Endothelial cell of umbilical vein (primary cell): ENCODE data around the gene DGKD. TPM values are rescaled to one million over a fixed set of nuclear protein-coding genes. Genes with fewer than 3 reads are reported as not detected.

Experiments
- BruUV-seq: library from RNA; stranded (reverse); fragments of 400-500 nt; replicated peaks from 2 replicates; lab custom pipeline; 2021; lab: Mats Ljungman, UMichigan
- CTCF ChIA-PET: fragments of 300-600, 350-600 bp; sonication (Branson Sonifier 250); formaldehyde crosslinking; loops from one replicate; lab custom pipeline; 2021; ENCODE audit warnings: antibody characterized with exemption, inconsistent platforms; lab: Charles Lee
- POLR2A ChIA-PET: fragments of 300-600, 350-600 bp; sonication (Branson Sonifier 250); formaldehyde crosslinking; loops from one replicate; lab custom pipeline; 2021; ENCODE audit warnings: antibody characterized with exemption, inconsistent platforms; lab: Charles Lee
- DNase-seq: peaks from one replicate; pipeline ENCODE4 v3.0.0-alpha.2; 2011; ENCODE audit warnings: low read depth, low spot score
- FAIRE-seq: peaks from 2 replicates; lab custom pipeline; 2011; peaks lifted over from hg19 to GRCh38; lab: Jason Lieb, UNC
- H2AFZ ChIP-seq: 2 replicates; pipeline ENCODE4 v1.6.0; 2012; ENCODE audit warnings: low read depth, low read length, control low read depth, inconsistent platforms
- H3K27ac ChIP-seq: 2 replicates; pipeline ENCODE4 v1.5.1; 2011; ENCODE audit warnings: low read depth, mild to moderate bottlenecking, control low read depth, low read length, moderate library complexity; ENCODE audit not compliant: insufficient read depth
- H3K27me3 ChIP-seq, 2 experiments: 2 replicates each; pipeline versions ENCODE4 v1.6.0 to v1.6.1; 2011; ENCODE audit warnings: low read length in 2 of 2, mixed read lengths in 1 of 2; ENCODE audit not compliant: control insufficient read depth in 2 of 2, insufficient read depth in 2 of 2
- H3K36me3 ChIP-seq, 2 experiments: 2 replicates in 1 of 2; 3 replicates in 1 of 2; pipeline ENCODE4 v1.5.1; 2011; ENCODE audit warnings: low read length in 2 of 2, mild to moderate bottlenecking in 1 of 2, moderate library complexity in 1 of 2; ENCODE audit not compliant: control insufficient read depth in 2 of 2, insufficient read depth in 2 of 2; ENCODE audit errors: extremely low read depth in 1 of 2
- H3K4me1 ChIP-seq: 3 replicates; pipeline ENCODE4 v1.5.1; 2011; ENCODE audit warnings: mild to moderate bottlenecking, low read length; ENCODE audit not compliant: control insufficient read depth, insufficient read depth; ENCODE audit errors: extremely low read depth
- H3K4me2 ChIP-seq: 2 replicates; pipeline ENCODE4 v1.6.1; 2011; ENCODE audit warnings: low read length, control low read depth, mixed read lengths; ENCODE audit not compliant: insufficient read depth
- H3K4me3 ChIP-seq, 3 experiments: fragments of 200-600 bp in 1 of 3; sonication (generic), shearing (Covaris generic) in 1 of 3; replicated peaks in 1 of 3; 2 replicates each; pipeline ENCODE4 v1.5.1; 2011 to 2016; ENCODE audit warnings: control low read depth in 3 of 3, low read length in 3 of 3, mild to moderate bottlenecking in 2 of 3, inconsistent platforms in 1 of 3, low read depth in 1 of 3, moderate library complexity in 1 of 3; ENCODE audit not compliant: insufficient read depth in 1 of 3
- H3K79me2 ChIP-seq: 2 replicates; pipeline ENCODE4 v1.6.0; 2012; ENCODE audit warnings: low read length, inconsistent platforms; ENCODE audit not compliant: control insufficient read depth, insufficient read depth
- H3K9ac ChIP-seq: replicated peaks from 2 replicates; pipeline ENCODE3; 2011; ENCODE audit warnings: low read length, control low read depth; ENCODE audit not compliant: insufficient read depth; ENCODE audit errors: extremely low read depth
- H3K9me1 ChIP-seq: replicated peaks from 3 replicates; pipeline ENCODE4 v1.6.0; 2011; ENCODE audit warnings: mild to moderate bottlenecking, low read length; ENCODE audit not compliant: control insufficient read depth, insufficient read depth; ENCODE audit errors: extremely low read depth
- H3K9me3 ChIP-seq: replicated peaks from 2 replicates; pipeline ENCODE4 v1.5.1; 2012; ENCODE audit warnings: low read length, inconsistent platforms; ENCODE audit not compliant: control insufficient read depth, insufficient read depth
- H4K20me1 ChIP-seq: replicated peaks from 2 replicates; pipeline ENCODE3; 2011; ENCODE audit warnings: mild to moderate bottlenecking, low read length; ENCODE audit not compliant: control insufficient read depth, insufficient read depth; ENCODE audit errors: extremely low read depth
- CTCF ChIP-seq, 2 donors: IDR thresholded peaks; 1 replicate in 1 of 2; 2 replicates in 1 of 2; pipeline ENCODE4 v1.5.1; 2011; ENCODE audit warnings: low read length in 2 of 2, mild to moderate bottlenecking in 2 of 2, moderate library complexity in 2 of 2, control low read depth in 1 of 2, inconsistent platforms in 1 of 2, low read depth in 1 of 2; ENCODE audit not compliant: insufficient read depth in 1 of 2; ENCODE audit errors: extremely low read depth in 1 of 2
- EZH2 ChIP-seq: IDR thresholded peaks from 2 replicates; pipeline ENCODE4 v1.6.1; 2012; ENCODE audit warnings: borderline replicate concordance, low read depth, mild to moderate bottlenecking, moderate library complexity, low read length, inconsistent platforms; ENCODE audit not compliant: severe bottlenecking
- FOS ChIP-seq: IDR thresholded peaks from 2 replicates; pipeline ENCODE4 v1.6.1; 2011; ENCODE audit warnings: mild to moderate bottlenecking, low read length, moderate library complexity, borderline replicate concordance; ENCODE audit not compliant: insufficient read depth
- GATA2 ChIP-seq: IDR thresholded peaks from 2 replicates; pipeline ENCODE4 v1.7.0; 2011; ENCODE audit warnings: low read depth, mild to moderate bottlenecking, moderate library complexity, mixed read lengths, low read length; ENCODE audit not compliant: insufficient read length, insufficient read depth
- JUN ChIP-seq: IDR thresholded peaks from 2 replicates; pipeline ENCODE4 v1.6.1; 2011; ENCODE audit warnings: borderline replicate concordance, low read depth; ENCODE audit not compliant: insufficient read length, insufficient read depth
- MAX ChIP-seq: IDR thresholded peaks from 2 replicates; pipeline ENCODE4 v1.6.1; 2011; ENCODE audit not compliant: insufficient read depth, insufficient read length
- MYC ChIP-seq: IDR thresholded peaks from one replicate; pipeline ENCODE4 v1.6.1; 2011; ENCODE audit warnings: mild to moderate bottlenecking, low read depth, low read length
- POLR2A ChIP-seq: IDR thresholded peaks from 2 replicates; pipeline ENCODE4 v1.6.1; 2012; ENCODE audit warnings: low read depth, mild to moderate bottlenecking, control low read depth, low read length
- POLR2AphosphoS5 ChIP-seq: IDR thresholded peaks from 2 replicates; pipeline ENCODE4 v1.6.1; 2012; ENCODE audit warnings: low read depth, mild to moderate bottlenecking, control low read depth, low read length, moderate library complexity; ENCODE audit not compliant: insufficient read depth
- dilution Hi-C: fragments of 300-500 bp; cut with MboI; formaldehyde crosslinking; loops from one replicate; pipeline ENCODE4 v1.15.0; 2019; ENCODE audit warnings: low sequenced_read_pairs; ENCODE audit not compliant: extremely low pct_ligation_motif_present
- intact Hi-C: fragments of 100-400 bp; cut with micrococcal nuclease; formaldehyde crosslinking; loops from one replicate; pipeline ENCODE4 v1.10.0; 2022
- polyA plus RNA-seq, 4 experiments: library from polyadenylated mRNA; depleted of rRNA in 3 of 4; stranded (reverse) in 3 of 4; unstranded in 1 of 4; fragments of >200 nt; gene quantifications; 2 replicates each; pipeline versions ENCODE4 v1.2.1 to v1.2.3, GENCODE V29; 2011 to 2012; ENCODE audit warnings: missing spikeins in 1 of 4
- total RNA-seq: library from RNA; stranded (reverse); gene quantifications from 2 replicates; pipeline ENCODE4 v1.2.3, GENCODE V29; 2021

Gene DGKD
- total and polyA plus RNA-seq, 2 donors (not counting 3 experiments of a cell fraction or from before 2014, with no cell fraction given): 10.8 to 36.6 TPM

GRCh38 chr2:233407771-233408181 is 53.5 kb downstream of the DGKD start:
- Histone ChIP-seq H3K9me1 (no peaks in the 10 kb centered on the region), H2AFZ (no peak overlapping the region), H3K4me3 (no peak overlapping the region), H3K79me2 (no peaks in the 10 kb centered on the region), H3K9me3 (no peaks in the 10 kb centered on the region), H4K20me1 (no peaks in the 10 kb centered on the region), H3K4me2 (no peak overlapping the region), H3K9ac (no peak overlapping the region), H3K36me3 (no peaks in the 10 kb centered on the region), H3K27me3 (no peaks in the 10 kb centered on the region), H3K27ac (no peak overlapping the region), H3K4me1 (no peaks in the 10 kb centered on the region)
- TF ChIP-seq CTCF (IDR thresholded peaks at IDR 0.05; ENCODE audit: extremely low read depth in 1 of 2, insufficient read depth in 1 of 2, low read depth in 1 of 2, low read length in 2 of 2): no peak
- no peak for TF ChIP-seq MAX
- no peak for TF ChIP-seq MYC
- no peak for TF ChIP-seq JUN
- no peak for TF ChIP-seq POLR2AphosphoS5
- TF ChIP-seq FOS: no peak
- no peak for TF ChIP-seq EZH2
- TF ChIP-seq GATA2: no peak
- TF ChIP-seq POLR2A: no peak
- dilution Hi-C loops (no loop called here), intact Hi-C loops (no loop called here)
- no TSS peak for BruUV-seq
- no peak for FAIRE-seq
- POLR2A ChIA-PET: no interaction called here
- CTCF ChIA-PET: interaction anchor here (1.8 to 11.2 kb wide), 2 partner anchors 22 to 37 kb away, joined by 6 to 191 read pairs; no protein-coding TSS in a partner anchor
- DNase-seq: no peak
